Dedifferentiated amniotic fluid mesenchymal stem cell (primary cell): ENCODE data around the gene NRAP.

Source experiments
- DNase-seq: peaks from one replicate; pipeline ENCODE4 v3.0.0-alpha.2; 2016; ENCODE audit errors: extremely low spot score

NRAP gene, protein sequence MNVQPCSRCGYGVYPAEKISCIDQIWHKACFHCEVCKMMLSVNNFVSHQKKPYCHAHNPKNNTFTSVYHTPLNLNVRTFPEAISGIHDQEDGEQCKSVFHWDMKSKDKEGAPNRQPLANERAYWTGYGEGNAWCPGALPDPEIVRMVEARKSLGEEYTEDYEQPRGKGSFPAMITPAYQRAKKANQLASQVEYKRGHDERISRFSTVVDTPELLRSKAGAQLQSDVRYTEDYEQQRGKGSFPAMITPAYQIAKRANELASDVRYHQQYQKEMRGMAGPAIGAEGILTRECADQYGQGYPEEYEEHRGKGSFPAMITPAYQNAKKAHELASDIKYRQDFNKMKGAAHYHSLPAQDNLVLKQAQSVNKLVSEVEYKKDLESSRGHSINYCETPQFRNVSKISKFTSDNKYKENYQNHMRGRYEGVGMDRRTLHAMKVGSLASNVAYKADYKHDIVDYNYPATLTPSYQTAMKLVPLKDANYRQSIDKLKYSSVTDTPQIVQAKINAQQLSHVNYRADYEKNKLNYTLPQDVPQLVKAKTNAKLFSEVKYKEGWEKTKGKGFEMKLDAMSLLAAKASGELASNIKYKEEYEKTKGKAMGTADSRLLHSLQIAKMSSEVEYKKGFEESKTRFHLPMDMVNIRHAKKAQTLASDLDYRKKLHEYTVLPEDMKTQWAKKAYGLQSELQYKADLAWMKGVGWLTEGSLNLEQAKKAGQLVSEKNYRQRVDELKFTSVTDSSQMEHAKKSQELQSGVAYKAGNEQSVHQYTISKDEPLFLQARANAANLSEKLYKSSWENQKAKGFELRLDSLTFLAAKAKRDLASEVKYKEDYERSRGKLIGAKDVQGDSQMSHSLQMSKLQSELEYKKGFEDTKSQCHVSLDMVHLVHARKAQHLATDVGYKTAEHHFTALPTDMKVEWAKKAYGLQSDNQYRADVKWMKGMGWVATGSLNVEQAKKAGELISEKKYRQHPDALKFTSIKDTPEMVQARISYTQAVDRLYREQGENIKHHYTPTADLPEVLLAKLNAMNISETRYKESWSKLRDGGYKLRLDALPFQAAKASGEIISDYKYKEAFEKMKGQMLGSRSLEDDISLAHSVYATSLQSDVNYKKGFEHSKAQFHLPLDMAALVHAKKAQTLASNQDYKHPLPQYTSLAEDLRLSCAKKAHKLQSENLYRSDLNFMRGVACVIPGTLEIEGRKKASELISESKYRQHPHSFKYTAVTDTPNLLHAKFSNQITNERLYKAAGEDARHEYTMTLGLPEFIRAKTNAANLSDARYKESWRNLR (N-terminal part only)

DNA sequence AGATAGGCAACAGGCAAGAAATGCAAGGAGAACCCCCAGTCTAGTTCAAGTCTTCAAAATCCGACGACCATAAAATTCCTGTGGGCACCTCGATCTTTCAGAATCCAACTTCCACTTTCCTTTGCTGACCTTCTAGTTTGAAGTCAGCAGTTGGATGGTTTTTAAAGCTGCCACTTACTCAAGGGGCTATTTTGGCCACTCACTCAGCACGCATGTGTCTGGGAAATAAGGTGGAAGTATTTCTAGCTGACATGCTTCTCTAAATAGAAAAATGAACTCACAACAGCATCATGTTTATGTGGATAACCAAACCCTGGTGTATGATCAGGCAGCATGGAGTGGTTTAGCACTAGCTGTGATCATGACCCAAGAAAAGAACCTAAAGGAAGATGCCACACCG, at the start of gene NRAP:
TSS of gene NRAP (minus strand) at position 134 of the 400 bp plus-strand sequence. CDS start 159 bp downstream, outside the sequence.
- DNase-seq: no peak

DNA sequence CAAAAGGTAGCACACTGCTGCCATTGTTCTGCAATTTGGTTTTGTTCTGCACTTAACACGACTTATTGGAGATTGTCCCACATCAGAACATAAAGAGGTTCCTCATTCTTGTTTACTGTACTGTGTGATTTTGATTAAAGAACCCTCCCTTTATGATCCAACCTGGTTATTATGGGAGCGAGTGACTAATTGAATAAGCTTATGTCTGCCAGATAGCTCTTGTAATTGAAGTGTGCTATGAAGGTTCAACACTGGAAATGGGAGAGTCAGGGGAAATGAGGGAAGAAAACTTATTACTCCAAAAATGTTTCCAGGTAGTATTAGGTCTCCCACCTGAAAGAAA, 49.8 kb upstream of the NRAP start:
- DNase-seq: no peak

DNA sequence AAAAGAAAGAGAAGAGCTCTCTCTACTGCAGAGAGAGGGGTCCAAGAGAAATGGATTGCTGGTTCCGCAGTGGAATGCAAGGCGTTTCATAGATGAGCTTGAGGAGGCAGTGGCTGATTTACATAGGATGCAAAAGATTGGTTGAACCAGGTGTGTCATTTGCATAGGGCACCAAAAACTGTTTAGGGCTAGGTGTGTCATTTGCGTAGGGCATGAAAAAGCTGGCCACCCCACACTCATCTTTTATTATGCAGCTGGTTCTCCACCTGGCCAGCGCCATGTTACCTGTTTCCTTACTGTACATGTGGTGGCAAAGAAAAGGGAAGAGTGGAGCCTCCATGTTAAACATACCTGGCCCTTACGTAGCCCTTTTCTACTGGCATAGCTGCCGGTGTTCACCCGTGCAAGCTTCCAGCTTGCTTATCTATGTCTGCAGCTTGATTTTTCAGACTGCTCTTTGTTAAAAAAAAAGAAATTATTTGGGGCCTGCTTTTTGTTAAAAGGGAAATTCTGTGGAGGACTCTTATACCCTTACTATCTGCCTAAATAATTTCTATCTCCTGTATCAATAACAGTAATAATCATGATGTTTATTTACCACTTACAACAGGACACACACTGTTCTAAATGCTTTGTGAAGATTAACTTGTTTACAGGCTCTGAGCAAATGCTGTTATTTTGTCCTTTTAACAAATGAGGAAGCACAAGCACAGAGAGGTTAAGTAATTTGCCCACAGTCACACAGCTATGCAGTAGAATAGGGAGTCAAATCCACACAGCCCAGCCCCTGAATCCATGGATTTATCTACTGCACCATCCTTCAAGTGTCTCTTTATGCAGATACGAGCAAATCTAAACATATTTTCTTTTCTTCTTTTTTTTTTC, 49.2 kb upstream of the NRAP start:
- no peak for DNase-seq

DNA sequence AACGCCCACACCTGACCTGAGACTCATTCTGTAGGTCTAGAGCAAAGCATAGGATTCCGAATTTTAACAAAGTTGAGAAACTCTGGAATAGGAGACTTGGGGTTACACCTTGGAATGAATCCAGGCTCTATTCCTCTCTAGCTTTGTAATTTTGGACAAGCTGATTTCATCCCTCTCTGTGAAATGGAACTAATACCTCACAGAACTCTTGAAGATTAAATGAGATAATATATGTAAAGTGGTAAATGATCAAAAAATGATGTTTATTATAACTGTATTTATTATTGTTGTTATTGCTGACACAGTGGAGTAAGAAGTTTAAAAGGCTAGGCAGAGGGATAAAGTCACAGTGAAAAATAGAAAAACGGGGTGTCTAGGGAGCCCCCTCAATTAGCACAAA, 48.2 kb upstream of the NRAP start:
- no peak for DNase-seq

DNA sequence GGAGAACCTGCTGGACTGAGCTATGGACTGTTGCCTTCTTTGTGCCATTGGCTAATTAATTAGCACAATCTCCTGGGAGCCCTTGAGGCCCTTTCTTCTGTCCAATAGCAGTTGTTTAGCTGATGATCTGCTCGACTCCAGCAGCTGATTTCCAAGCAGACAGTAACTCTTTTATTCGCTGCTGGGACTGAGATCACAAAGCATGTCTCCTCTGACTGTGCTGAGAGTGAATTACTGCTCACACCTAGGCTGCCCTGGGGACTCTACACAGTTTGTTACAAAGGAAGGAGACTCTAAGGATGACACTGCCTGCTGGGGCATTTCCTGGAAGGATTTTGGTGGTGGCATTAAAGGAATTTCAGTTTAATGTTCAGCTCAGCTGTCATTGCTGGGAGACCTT, 47.3 kb upstream of the NRAP start:
- DNase-seq: no peak

DNA sequence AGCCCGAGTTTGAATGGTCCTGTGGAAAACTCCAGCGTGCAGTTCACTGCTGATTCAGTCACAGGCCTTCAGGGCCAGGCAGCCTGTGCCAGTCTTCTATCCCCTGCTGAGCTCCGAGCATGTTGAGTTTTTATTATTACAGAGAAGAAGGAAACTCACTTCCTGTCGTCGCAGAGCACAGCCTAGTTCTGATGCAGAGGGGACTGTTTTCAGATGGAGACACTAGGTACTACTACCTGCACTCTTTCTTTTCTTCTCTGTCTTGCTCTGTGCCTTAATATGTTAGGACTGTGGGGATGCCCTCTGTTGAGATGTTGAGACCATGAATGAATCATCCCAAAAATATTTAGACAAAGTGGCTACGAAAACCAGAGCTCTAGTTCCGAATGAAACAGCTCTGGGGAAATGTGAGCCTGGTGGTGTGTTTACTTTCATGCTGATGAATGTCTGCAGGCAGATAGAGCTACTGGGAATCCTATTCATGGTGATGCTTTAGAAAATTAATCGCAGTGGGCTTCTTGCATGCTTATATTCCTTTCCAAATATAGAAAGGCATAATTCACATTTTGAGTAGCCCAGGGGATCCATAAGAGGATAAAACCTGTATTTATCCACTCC, 45.5 kb upstream of the NRAP start:
- DNase-seq: peak; percentile 73

DNA sequence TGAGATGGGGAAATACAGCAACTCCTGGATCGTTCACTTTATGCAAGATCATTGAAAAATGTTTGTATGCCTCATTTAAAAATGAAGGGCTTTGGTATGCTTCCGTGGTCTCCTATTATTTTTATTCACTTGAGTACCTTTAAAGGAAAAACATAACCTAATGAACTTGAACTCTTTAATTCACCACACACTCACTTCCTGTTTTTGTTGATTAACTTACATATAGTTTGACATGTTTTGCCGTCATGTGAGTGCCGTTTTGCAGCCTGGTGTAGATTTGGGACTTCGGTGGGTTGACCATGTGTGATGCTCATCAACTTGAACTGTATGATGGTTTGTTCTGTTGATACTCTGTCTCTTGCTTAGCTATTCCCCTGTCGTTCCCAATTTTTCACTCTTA, 44.8 kb upstream of the NRAP start:
- no peak for DNase-seq

DNA sequence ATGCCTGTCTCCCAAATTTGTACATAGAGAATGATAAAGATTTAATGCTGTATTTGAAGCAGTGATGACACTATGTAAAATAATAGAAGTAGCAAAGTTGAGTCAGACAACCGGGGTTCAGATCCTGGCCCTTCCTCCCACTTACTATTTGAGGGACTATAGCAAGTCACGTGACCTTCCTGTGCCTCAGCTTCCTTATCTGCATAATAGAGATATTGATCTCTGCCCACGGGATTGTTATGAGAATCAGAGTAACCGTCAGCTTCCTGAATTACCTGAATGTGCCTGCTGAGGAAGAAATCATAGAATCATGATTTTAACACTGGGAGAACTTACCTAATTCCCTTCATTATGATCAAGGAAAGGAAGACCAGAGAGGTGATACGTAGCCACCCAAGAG, 42.8 kb upstream of the NRAP start:
- DNase-seq: no peak

DNA sequence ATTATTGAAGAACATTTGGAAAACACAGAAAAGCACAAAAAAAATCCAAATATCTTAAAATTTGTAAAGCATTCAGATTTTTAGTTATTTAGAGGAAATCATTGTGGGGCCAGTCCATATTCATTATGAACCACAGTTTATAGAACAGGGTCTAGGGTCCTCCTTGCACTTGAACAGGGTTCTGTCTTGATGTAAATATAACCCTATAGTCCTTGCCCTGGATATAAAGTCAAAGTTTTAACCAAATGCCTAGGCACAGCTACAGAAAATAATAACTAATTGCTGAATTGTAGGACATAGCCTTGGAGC, 41.5 kb upstream of the NRAP start:
- DNase-seq: no peak

DNA sequence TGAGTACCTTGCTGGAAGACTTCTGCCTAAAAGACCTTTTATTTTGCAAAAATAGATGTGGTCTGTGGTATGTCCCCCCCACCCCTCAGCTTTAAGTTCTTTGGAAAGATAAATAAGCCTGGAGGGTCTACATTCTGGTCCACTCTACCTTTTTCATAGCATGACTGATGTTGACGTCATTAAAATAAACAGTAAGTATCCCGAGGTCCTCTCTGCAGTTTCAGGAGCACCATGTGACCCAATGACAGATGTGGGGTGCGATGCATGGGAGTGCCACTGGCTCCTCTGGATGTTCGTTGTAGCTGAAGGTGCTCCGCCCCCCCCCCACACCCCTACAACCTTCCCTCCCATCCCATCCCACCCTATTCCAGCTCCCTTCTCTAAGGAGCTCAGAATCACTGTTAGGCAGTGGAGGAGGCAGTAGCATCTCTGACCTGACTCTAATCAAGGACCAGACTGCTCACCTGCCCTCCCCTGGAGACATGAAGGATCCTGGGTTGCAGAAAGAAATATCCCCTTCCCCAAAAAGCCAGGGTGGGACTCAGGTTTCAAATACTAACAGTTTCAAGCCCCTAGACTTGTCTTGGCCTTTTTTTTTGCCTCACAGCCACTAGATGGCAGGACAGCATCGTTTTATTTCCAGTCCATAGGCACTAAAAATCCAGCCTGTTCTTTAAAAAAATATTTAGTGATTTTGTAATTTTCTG, 40.9 kb upstream of the NRAP start:
- DNase-seq: peak; percentile 56

DNA sequence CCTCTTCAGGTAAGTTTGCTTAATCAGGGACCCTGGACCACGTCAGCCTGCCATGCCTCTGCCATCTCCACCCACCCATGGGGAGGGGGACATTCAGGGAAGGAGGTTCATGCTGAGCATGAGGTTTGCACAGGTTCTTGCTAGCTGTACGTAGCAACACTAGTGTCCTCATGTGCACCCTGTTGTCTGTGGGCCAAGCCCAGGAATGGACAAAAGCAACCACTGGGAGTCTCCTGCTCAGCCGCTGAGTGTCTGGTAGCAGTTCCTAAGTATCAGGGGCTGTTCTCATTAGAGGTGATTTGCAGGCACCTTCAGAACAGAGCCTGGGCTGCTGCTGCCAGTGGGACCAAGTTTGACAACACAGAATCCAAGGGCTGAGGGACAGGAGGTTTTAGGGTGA, 33.8 kb upstream of the NRAP start:
- DNase-seq: no peak

DNA sequence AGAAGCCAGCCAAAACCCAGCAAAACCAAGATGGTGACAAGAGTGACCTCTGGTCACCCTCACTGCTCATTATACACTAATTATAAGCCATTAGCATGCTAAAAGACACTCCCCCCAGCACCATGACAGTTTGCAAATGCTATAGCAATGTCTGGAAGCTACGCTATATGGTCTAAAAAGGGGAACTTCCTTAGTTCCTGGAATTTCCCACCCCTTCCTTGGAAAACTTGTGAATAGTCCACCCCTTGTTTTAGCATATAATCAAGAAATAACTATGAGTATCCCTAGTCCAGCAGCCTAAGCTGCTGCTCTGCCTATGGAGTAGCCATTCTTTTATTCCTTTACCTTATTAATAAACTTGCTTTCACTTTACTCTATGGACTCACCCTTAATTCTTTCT, 31.9 kb upstream of the NRAP start:
- DNase-seq: no peak

DNA sequence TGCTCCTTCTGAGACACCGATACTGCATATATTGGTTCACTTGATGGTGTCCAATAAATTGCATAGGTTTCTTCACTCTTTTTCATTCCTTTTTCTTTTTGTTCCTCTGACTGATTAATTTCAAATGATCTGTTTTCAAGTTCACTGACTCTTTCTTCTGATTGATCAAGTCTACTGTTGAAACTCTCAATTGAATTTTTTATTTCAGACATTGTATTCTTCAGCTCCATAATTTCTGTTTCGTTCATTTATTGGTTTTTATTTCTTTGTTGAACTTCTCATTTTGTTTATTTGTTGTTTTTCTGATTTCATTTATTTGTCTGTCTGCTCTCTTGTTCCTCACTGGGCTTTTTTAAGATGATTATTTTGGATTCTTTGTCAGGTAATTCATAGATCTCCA, 29.5 kb upstream of the NRAP start:
- DNase-seq: no peak

DNA sequence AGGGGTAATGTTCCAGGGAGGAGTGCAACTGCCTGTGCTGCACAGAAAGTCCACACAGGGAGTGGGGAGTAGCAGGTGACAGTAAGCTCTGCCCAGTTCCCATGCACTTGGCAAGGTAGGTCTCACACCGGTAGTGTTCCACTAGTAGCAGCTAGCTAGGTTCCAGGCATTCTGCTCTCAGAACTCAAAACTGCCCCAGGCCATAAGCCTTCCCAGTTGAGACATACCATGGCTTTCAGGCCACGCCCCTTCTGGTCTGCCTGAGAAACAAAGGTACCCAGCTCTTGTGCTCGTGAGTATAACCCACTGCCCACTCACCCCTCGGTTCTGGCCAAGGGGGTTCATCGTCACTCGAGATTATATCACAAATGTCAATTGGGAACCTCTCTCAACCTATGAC, 28.4 kb upstream of the NRAP start:
- DNase-seq: no peak

DNA sequence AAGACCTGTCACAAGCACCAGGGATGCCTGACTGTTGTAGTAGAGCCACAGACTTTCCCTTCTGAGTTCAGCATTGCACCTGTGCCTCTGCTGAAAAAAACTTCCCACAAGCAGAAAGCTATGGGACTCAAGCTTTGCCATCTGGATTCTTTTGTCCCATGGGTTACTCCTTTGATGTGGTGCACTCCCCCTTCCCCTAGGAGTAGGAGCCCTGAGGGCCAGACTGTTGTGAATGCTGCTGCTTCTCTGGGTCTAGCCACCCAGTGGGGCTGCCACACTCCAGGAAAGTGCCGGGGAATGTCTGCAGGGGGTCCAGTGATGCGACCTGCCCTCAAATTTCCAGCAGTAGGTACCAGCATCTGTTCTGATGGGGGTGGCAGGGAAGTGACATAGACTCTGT, 27.5 kb upstream of the NRAP start:
- DNase-seq: no peak

DNA sequence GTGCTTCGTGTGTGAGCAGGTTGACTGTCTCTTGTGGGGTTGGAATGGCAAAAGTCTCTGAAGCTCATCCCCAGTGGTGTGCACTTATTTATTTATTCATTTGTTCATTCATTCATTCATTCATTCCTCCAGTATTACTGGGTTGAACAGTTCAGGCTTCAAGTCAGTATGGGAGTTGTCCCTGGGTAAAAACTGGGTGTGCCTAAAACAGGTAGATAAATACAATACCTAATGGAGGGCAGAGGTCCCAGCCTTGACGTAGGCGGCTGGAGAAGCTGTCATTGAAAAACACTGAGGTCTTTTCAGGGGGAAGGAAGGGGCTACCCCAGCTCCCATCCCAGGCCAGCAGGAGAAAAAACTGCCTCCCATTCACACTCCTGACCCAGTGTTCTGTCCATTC, 26.9 kb upstream of the NRAP start:
- DNase-seq: no peak

DNA sequence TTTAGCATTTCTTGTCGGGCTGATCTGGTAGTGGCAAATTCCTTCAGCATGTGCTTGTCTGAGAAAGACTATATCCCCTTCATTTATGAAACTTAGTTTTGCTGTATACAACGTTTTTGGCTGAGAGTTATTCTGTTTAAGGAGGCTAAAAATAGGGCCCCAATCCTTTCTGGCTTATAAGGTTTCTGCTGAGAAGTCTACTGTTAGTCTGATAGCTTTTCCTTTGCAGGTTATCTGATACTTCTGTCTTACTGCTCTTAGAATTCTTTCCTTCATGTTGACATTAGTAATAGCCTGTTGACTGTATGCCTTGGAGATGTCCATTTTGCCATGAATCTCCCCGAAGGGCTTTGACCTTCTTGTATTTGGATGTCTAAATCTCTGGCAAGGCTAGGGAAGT, 25.7 kb upstream of the NRAP start:
- DNase-seq: no peak

DNA sequence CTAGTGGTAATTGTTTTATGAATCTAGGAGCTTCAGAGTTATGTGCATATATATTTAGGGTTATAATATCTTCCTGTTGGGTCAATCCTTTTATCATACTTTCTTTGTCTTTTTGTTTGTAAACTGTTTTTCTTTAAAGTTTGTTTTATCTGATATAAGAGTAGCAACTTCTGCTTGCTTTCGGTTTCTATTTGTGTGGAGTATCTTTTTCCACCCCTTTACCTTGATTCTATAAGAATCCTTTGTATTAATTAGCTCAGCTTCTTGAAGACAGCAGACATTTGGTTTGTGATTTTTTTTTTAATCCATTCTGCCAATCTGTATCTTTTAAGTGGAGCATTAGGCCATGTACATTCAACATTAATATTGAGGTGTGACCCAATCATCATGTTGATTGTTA, 25.2 kb upstream of the NRAP start:
- DNase-seq: no peak

DNA sequence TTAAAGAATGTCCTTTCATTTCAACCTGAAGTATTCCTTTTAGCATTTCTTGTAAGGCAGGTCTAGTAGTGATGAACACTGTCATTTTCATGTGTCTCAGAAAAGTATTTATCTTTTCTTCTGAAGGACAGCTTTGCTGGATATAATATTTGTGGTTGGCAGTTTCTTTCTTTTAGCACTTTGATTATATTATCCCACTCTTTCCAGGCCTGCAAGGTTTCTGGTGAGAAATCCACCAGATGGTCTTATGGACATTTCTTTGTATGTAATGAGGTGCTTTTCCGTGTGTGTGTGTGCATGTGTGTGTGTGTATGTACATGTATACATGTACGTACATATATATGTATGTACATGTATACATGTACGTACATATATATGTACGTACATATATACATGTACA, 23.2 kb upstream of the NRAP start:
- no peak for DNase-seq

DNA sequence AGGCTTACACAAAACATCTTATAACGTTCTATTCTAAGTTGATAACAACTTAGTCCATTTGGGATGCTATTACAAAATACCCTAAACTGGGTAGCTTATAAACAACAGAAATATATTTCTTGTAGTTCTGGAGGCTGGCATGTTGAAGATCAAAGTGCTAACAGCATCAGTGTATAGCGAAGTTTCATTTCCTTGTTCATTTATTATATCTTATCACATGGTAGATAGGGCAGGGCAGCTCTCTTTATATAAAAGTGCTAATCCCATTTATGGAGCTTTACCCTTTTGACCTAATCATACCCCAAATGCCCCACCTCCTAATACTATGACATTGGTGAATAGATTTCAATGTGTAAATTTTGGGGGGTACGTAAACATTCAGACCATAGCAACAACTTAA, 22.2 kb upstream of the NRAP start:
- DNase-seq: no peak

DNA sequence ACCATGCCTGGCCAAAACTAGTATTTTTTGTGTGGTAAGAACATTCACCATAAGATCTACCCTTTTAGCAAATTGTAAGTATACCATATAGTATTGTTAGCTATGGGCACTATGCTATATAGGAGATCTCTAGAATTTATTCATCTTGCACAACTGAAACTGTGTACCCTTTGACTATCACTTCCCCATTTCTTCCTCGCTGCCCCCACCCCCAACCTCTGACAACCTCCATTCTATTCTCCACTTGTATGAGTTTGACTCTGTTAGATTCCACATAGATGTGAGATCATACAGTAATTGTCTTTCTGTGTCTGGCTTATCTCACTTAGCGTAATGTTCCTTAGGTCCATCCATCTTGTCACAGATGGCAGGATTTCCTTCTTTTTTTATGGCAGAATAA, 19.5 kb upstream of the NRAP start:
- no peak for DNase-seq
